IMR-90 (cell line): ENCODE measurements around the gene TM4SF1. TPM values are rescaled to one million over a fixed set of nuclear protein-coding genes. Genes with fewer than 3 reads are reported as not detected.

Experiments
- ATAC-seq: fragments of 200-7000 bp; cut with Tn5 transposase; 2 replicates; pipeline ENCODE4 v1.9.1; 2020; ENCODE audit warnings: low read depth, mild to moderate bottlenecking, moderate library complexity
- BruUV-seq: library from RNA; stranded (reverse); fragments of 400-500 nt; replicated peaks from 2 replicates; lab custom pipeline; 2021; lab: Mats Ljungman, UMichigan
- CTCF ChIA-PET: fragments of 300-600 bp; formaldehyde crosslinking; extraction: SDS; loops from one replicate; lab custom pipeline; 2021; ENCODE audit warnings: antibody characterized with exemption; lab: Yijun Ruan, JAX
- POLR2A ChIA-PET: fragments of 300-600 bp; sonication (Branson Sonifier 250); formaldehyde crosslinking; loops from one replicate; lab custom pipeline; 2022; ENCODE audit warnings: antibody characterized with exemption; ENCODE audit not compliant: unreplicated experiment; lab: Charles Lee
- DNase-seq: peaks from one replicate; pipeline ENCODE4 v3.0.0; 2013
- H2AFZ ChIP-seq: replicated peaks from 2 replicates; pipeline ENCODE3; 2013; ENCODE audit warnings: low read length, mild to moderate bottlenecking; ENCODE audit not compliant: poor library complexity
- H2AK5ac ChIP-seq: 2 replicates; pipeline ENCODE4 v1.6.1; 2013; ENCODE audit warnings: low read depth, low read length, inconsistent platforms
- H2AK9ac ChIP-seq: replicated peaks from 2 replicates; pipeline ENCODE3; 2013; ENCODE audit warnings: mild to moderate bottlenecking, low read depth, low read length, moderate library complexity; ENCODE audit not compliant: poor library complexity
- H2BK120ac ChIP-seq: 2 replicates; pipeline ENCODE4 v1.6.1; 2013; ENCODE audit warnings: low read depth, low read length, inconsistent platforms
- H2BK15ac ChIP-seq: 3 replicates; pipeline ENCODE4 v1.6.1; 2013; ENCODE audit warnings: low read depth, low read length, inconsistent platforms
- H2BK20ac ChIP-seq: 2 replicates; pipeline ENCODE4 v1.6.1; 2013; ENCODE audit warnings: low read depth, mild to moderate bottlenecking, inconsistent platforms, low read length, moderate library complexity
- H2BK5ac ChIP-seq: 2 replicates; pipeline ENCODE4 v1.6.1; 2013; ENCODE audit warnings: mild to moderate bottlenecking, low read depth, low read length, inconsistent platforms; ENCODE audit not compliant: poor library complexity, severe bottlenecking
- H3K14ac ChIP-seq: replicated peaks from 2 replicates; pipeline ENCODE4 v1.6.1; 2013; ENCODE audit warnings: low read depth, low read length, inconsistent platforms
- H3K18ac ChIP-seq: 2 replicates; pipeline ENCODE4 v1.6.1; 2013; ENCODE audit warnings: low read depth, low read length, control low read depth
- H3K23ac ChIP-seq: 2 replicates; pipeline ENCODE4 v1.6.1; 2013; ENCODE audit warnings: low read depth, low read length, inconsistent platforms
- H3K27ac ChIP-seq: 2 replicates; pipeline ENCODE4 v1.5.1; 2013; ENCODE audit warnings: mild to moderate bottlenecking, control low read depth, low read length; ENCODE audit not compliant: insufficient read depth
- H3K27me3 ChIP-seq: 2 replicates; pipeline ENCODE4 v1.6.1; 2013; ENCODE audit warnings: low read length; ENCODE audit not compliant: control insufficient read depth, insufficient read depth
- H3K36me3 ChIP-seq: 2 replicates; pipeline ENCODE4 v1.6.1; 2013; ENCODE audit warnings: low read length, mixed read lengths; ENCODE audit not compliant: control insufficient read depth, insufficient read depth
- H3K4ac ChIP-seq: 2 replicates; pipeline ENCODE4 v1.6.1; 2013; ENCODE audit warnings: low read depth, low read length, inconsistent platforms
- H3K4me1 ChIP-seq: 2 replicates; pipeline ENCODE4 v1.6.1; 2013; ENCODE audit warnings: low read length, mixed read lengths; ENCODE audit not compliant: control insufficient read depth, insufficient read depth
- H3K4me2 ChIP-seq: 2 replicates; pipeline ENCODE4 v1.6.1; 2013; ENCODE audit warnings: low read depth, mild to moderate bottlenecking, control low read depth, low read length, moderate library complexity
- H3K4me3 ChIP-seq: 2 replicates; pipeline ENCODE4 v1.5.1; 2013; ENCODE audit warnings: low read depth, mild to moderate bottlenecking, control low read depth, low read length, moderate library complexity; ENCODE audit not compliant: insufficient read depth
- H3K56ac ChIP-seq: 2 replicates; pipeline ENCODE4 v1.6.1; 2013; ENCODE audit warnings: low read length, inconsistent platforms; ENCODE audit not compliant: insufficient read depth; ENCODE audit errors: extremely low read depth
- H3K79me1 ChIP-seq, 2 experiments: 2 replicates each; pipeline ENCODE4 v1.6.1; 2013; ENCODE audit warnings: low read length in 2 of 2, inconsistent platforms in 1 of 2, low read depth in 1 of 2
- H3K9ac ChIP-seq: 2 replicates; pipeline ENCODE4 v1.6.1; 2013; ENCODE audit warnings: low read depth, low read length, control low read depth
- H3K9me1 ChIP-seq: 2 replicates; pipeline ENCODE4 v1.6.1; 2013; ENCODE audit warnings: low read length, inconsistent platforms; ENCODE audit not compliant: insufficient read depth
- H3K9me3 ChIP-seq: 2 replicates; pipeline ENCODE4 v1.6.1; 2013; ENCODE audit warnings: low read length; ENCODE audit not compliant: control insufficient read depth, insufficient read depth
- H4K20me1 ChIP-seq: 2 replicates; pipeline ENCODE4 v1.6.1; 2013; ENCODE audit warnings: low read length, inconsistent platforms; ENCODE audit not compliant: insufficient read depth
- H4K5ac ChIP-seq: 2 replicates; pipeline ENCODE4 v1.6.1; 2013; ENCODE audit warnings: mild to moderate bottlenecking, low read depth, low read length, control low read depth
- H4K8ac ChIP-seq, 2 experiments: 2 replicates each; pipeline ENCODE4 v1.6.1; 2013; ENCODE audit warnings: low read depth in 2 of 2, low read length in 2 of 2, control low read depth in 1 of 2, inconsistent platforms in 1 of 2
- H4K91ac ChIP-seq: 2 replicates; pipeline ENCODE4 v1.6.1; 2013; ENCODE audit warnings: low read depth, low read length, inconsistent platforms; ENCODE audit not compliant: insufficient read depth
- BHLHE40 ChIP-seq: fragments of 150-350 bp; IDR thresholded peaks from 2 replicates; pipeline ENCODE4 v1.6.1; 2016; ENCODE audit warnings: mild to moderate bottlenecking, low read depth, low read length
- CEBPB ChIP-seq: IDR thresholded peaks from 2 replicates; pipeline ENCODE4 v1.6.1; 2012; ENCODE audit warnings: low read depth, low read length, improper control_type of control experiment
- CHD1 ChIP-seq: IDR thresholded peaks from 2 replicates; pipeline ENCODE4 v1.6.1; 2012; ENCODE audit warnings: low read depth, low read length, improper control_type of control experiment
- FOS ChIP-seq: fragments of 150-350 bp; IDR thresholded peaks from 2 replicates; pipeline ENCODE4 v1.6.1; 2016; ENCODE audit warnings: low read depth, low read length
- POLR2A ChIP-seq: IDR thresholded peaks from 2 replicates; pipeline ENCODE4 v1.6.1; 2012; ENCODE audit warnings: mild to moderate bottlenecking, low read depth, low read length
- RAD21 ChIP-seq: IDR thresholded peaks from 2 replicates; pipeline ENCODE4 v1.6.1; 2012; ENCODE audit warnings: low read length, improper control_type of control experiment
- RFX5 ChIP-seq: IDR thresholded peaks from 2 replicates; pipeline ENCODE4 v1.8.0; 2012; ENCODE audit warnings: low read depth, mild to moderate bottlenecking, low read length, moderate library complexity
- SMC3 ChIP-seq: fragments of 150-350 bp; IDR thresholded peaks from 2 replicates; pipeline ENCODE4 v1.6.1; 2016; ENCODE audit warnings: low read depth, mild to moderate bottlenecking, antibody characterized with exemption, low read length, moderate library complexity
- WGBS, 2 experiments: methylation state at CpG; one replicate each; pipeline versions ENCODE4 v1.1.5 to v1.1.7; 2013; ENCODE audit warnings: missing lambda C conversion rate in 2 of 2; ENCODE audit not compliant: insufficient read length in 1 of 2; ENCODE audit errors: extremely low coverage in 2 of 2; 5-methylcytosine and 5-hydroxymethylcytosine counted together
- dilution Hi-C: fragments of 300-500 bp; cut with HindIII; formaldehyde crosslinking; loops from one replicate; pipeline ENCODE4 v1.14.3; 2018; ENCODE audit warnings: low sequenced_read_pairs; ENCODE audit not compliant: unreplicated experiment
- in situ Hi-C: fragments of 300-500 bp; cut with MboI; formaldehyde crosslinking; loops from 3 replicates; pipeline ENCODE4 v1.14.3; 2019; ENCODE audit warnings: low sequenced_read_pairs, inconsistent platforms, mixed read lengths
- intact Hi-C: fragments of 100-400 bp; cut with micrococcal nuclease; formaldehyde crosslinking; loops from 2 replicates; pipeline ENCODE4 v1.10.0; 2022
- polyA plus RNA-seq, 3 experiments: library from polyadenylated mRNA; depleted of rRNA; stranded (reverse); fragments of >200 nt; gene quantifications; 2 replicates each; pipeline ENCODE4 v1.2.3, GENCODE V29; 2012; ENCODE audit warnings: low replicate concordance in 1 of 3
- total RNA-seq: library from RNA; depleted of rRNA; stranded (reverse); fragments of >200 nt; gene quantifications from 2 replicates; pipeline ENCODE4 v1.2.3, GENCODE V29; 2012
- TF ChIP-seq, protein P1 (sequence below): conservative IDR thresholded peaks from 2 replicates; pipeline ENCODE4 v1.5.1; 2012; ENCODE audit warnings: mild to moderate bottlenecking, low read depth, low read length, improper control_type of control experiment

Gene TM4SF1
- total and polyA plus RNA-seq, 2 of the 4 experiments (the other 2 are of a cell fraction), result 232 to 302 TPM

DNA sequence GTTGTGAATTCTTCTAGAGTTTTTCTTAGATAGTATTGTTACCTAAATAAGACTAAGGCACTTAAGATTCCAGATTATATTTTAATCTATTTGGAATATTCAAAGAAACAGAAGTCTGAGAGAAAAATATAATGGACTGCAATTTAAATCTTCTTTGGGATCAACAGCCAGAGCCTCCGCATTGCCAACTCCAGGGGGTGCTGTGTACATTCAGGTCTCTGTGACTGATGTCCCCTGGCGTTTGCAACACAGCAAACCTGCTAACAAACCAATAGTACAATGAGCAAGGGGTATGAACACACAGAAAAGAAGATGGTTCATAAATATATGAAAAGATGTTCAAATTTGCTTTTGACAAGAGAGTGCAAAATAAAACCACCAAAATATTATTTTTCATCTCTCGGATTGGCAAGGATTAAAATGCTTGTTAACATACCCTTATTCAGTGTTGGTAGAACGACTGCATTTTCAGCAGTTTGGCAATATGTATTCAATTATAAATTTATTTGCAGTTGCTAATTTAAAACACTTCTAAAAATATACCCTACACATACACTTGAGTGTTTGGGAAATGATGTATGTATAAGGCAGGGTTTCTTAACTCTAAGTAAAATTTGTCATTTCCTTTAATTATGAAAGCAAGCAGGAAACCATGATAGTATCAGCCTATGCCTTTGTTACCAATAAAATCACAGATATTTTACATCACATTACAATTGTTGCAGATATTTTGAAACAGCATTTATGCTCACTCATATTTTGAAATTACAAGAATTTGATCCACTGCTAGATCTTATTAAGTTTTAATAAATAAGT lies 16.1 kb upstream of the TM4SF1 start:
- no peak overlapping the region for H3K4me2 ChIP-seq
- peaks cover 16% of the 10 kb centered on the region for H3K4me1 ChIP-seq
- WGBS, 2 experiments, result no CpG with 5 or more reads among the region's 4 CpGs
- H3K4me3 ChIP-seq, result no peak overlapping the region
- H2BK15ac ChIP-seq, result no peak overlapping the region
- in situ Hi-C loops, result no loop called here
- H3K36me3 ChIP-seq, result no peaks in the 10 kb centered on the region
- ATAC-seq (peak; percentile 81), DNase-seq (peak; percentile 83)
- no peak overlapping the region for H4K5ac ChIP-seq
- no peak overlapping the region for H3K56ac ChIP-seq
- no peak overlapping the region for H3K23ac ChIP-seq
- CTCF ChIA-PET, result no interaction called here
- H4K91ac ChIP-seq, result no peak overlapping the region
- no peak overlapping the region for H3K27ac ChIP-seq
- POLR2A ChIA-PET, result no interaction called here
- dilution Hi-C loops, result no loop called here
- H4K20me1 ChIP-seq, result no peaks in the 10 kb centered on the region
- intact Hi-C loops, result loop anchor here (1.0 to 5.0 kb wide), 2 partner anchors 87 to 436 kb away; no protein-coding TSS in a partner anchor
- no peaks in the 10 kb centered on the region for H3K9me3 ChIP-seq
- H2BK5ac ChIP-seq, result peak overlapping the region; percentile 49
- H3K14ac ChIP-seq, result no peak overlapping the region
- no peak overlapping the region for H3K9ac ChIP-seq
- H4K8ac ChIP-seq, result no peak overlapping the region
- H2BK20ac ChIP-seq, result no peak overlapping the region
- H3K9me1 ChIP-seq, result peaks cover 13% of the 10 kb centered on the region
- no peak overlapping the region for H3K4ac ChIP-seq
- H3K27me3 ChIP-seq, result no peaks in the 10 kb centered on the region
- BruUV-seq, result no TSS peak
- peaks cover 0 to 13% of the 10 kb centered on the region in 2 experiments; a peak in 2 of 4 replicates for H3K79me1 ChIP-seq
- no peak overlapping the region for H3K18ac ChIP-seq
- H2AK5ac ChIP-seq, result no peak overlapping the region
- no peak overlapping the region for H2AFZ ChIP-seq
- no peak overlapping the region for H2AK9ac ChIP-seq
- TF ChIP-seq RFX5 (no peak), CEBPB (peak; percentile 72), SMC3 (peak; percentile 95), RAD21 (peak; percentile 87), CHD1 (no peak; the same call in 1 of the 2 replicates), POLR2A (no peak), FOS (no peak), BHLHE40 (no peak)
- TF ChIP-seq, protein P1, sequence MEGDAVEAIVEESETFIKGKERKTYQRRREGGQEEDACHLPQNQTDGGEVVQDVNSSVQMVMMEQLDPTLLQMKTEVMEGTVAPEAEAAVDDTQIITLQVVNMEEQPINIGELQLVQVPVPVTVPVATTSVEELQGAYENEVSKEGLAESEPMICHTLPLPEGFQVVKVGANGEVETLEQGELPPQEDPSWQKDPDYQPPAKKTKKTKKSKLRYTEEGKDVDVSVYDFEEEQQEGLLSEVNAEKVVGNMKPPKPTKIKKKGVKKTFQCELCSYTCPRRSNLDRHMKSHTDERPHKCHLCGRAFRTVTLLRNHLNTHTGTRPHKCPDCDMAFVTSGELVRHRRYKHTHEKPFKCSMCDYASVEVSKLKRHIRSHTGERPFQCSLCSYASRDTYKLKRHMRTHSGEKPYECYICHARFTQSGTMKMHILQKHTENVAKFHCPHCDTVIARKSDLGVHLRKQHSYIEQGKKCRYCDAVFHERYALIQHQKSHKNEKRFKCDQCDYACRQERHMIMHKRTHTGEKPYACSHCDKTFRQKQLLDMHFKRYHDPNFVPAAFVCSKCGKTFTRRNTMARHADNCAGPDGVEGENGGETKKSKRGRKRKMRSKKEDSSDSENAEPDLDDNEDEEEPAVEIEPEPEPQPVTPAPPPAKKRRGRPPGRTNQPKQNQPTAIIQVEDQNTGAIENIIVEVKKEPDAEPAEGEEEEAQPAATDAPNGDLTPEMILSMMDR, result peak; percentile 97
- H2BK120ac ChIP-seq, result no peak overlapping the region; the same call in 1 of the 2 replicates
